Measurements from ENCODE around the gene GOLT1A. TPM values are rescaled to one million over a fixed set of nuclear protein-coding genes. Genes with fewer than 3 reads are reported as not detected.
A peak's percentile ranks its signal among the peaks of the same experiment; 100 is the strongest.

Gene GOLT1A
- not detected for total RNA-seq (2013)
- polyA plus RNA-seq = not detected
- polyA minus RNA-seq = not detected in 2 replicates
- total RNA-seq = 0 to 0.35 (median 0) reads per million in 11 experiments

DNA sequence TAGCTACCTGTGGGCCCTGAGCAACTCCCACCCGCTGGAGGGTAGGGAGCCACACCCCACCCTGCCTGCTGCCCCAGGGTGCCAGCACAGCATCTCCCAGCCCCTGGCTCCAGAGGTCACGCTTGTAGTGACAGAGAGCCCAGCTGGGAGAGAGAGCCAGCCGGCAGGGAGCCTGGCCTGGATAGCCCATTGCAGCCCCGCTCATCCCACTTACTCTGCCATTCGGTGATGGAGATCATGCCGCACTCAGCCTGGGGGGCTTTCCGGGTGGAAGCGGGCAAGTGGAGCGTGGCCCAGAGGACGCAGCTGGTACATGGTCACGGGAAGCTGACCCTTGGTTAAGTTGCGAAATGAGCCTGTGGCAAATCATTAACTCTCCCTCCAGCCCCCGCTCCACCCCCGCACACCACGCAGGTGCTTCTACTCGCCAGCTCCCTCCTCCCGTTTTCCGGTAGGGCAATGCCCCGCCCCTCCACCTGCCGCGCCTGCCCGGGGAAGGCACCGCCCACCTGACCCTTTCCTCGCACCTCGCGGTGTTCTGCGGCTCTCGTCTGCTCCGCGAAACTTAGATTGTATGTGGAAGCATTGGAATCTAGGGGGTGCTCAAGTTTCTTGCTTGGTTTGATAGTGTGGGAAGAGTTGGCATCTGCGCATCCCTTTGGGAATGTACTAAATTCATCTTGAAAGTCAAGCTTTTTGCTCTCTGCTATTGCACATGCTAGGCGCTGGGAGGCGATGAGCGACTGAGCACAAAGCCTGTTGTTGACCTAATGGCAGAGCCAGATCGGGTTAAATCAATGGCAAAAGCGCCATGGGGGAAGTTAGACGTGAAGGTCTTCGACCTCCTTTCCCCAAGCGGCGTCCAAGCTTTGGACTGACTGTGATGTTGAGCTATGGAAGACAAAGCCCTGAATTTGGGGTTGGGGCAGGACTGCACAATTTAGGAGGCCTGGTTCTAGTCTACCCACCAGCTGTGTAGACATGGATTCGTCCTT is at the start of gene GOLT1A:
TSS of gene GOLT1A (minus strand) at position 321 of the 995 bp plus-strand sequence. CDS start at position 239, 82 bp downstream.
- Mint-ChIP-seq H3K4me1 (peaks cover 8% of the 10 kb centered on the region), H3K9me3 (no peaks in the 10 kb centered on the region), H3K36me3 (no peaks in the 10 kb centered on the region), H3K4me3 (peak within 1 kb of the TSS; percentile 42 to 86), H3K27ac (peak within 1 kb of the TSS in 1 of 7 donors; percentile 5), H3K27me3 (ENCODE audit: low read depth in 3 of 3) (peaks cover 6 to 8% (median 7%) of the 10 kb centered on the region in 3 donors)
- H3K36me3 ChIP-seq (replicated peaks in 1 of 2; ENCODE audit: control insufficient read depth in 1 of 2, insufficient read depth in 2 of 2, low read length in 2 of 2) = no peaks in the 10 kb centered on the region
- H3K4me3 ChIP-seq (replicated peaks in 1 of 3; ENCODE audit: low read depth in 2 of 3, low read length in 3 of 3) = peak within 1 kb of the TSS in 1 of 3 experiments; percentile 60
- TF ChIP-seq CTCF (IDR thresholded peaks at IDR 0.05) = peak; percentile 60
- H3K9me3 ChIP-seq (replicated peaks in 1 of 2; ENCODE audit: control insufficient read depth in 1 of 2, insufficient read depth in 1 of 2, low read length in 2 of 2) = no peaks in the 10 kb centered on the region
- no peak within 1 kb of the TSS for H3K27ac ChIP-seq (ENCODE audit: low read depth in 1 of 2, low read length in 2 of 2)
- H3K4me1 ChIP-seq (ENCODE audit: control insufficient read depth in 1 of 2, insufficient read depth in 2 of 2, low read length in 2 of 2) = peaks cover 7 to 8% of the 10 kb centered on the region in 2 donors
- H3K79me2 ChIP-seq (ENCODE audit: insufficient read depth, low read length) = no peaks in the 10 kb centered on the region
- DNase-seq = peak; percentile 27 to 46 (median 42)
- no peak within 1 kb of the TSS for H3K9ac ChIP-seq (ENCODE audit: insufficient read depth, low read length, poor library complexity, severe bottlenecking)
- WGBS (ENCODE audit: insufficient coverage) = 16% methylated on average over 30 of the region's 41 CpGs
- H2AFZ ChIP-seq (ENCODE audit: insufficient read depth, low read depth, low read length, poor library complexity, severe bottlenecking) = peak within 1 kb of the TSS; percentile 78
- H3K4me2 ChIP-seq (replicated peaks; ENCODE audit: extremely low read depth, low read length, poor library complexity, severe bottlenecking) = peak within 1 kb of the TSS; percentile 62
- peaks cover 0 to 5% of the 10 kb centered on the region in 2 donors for H3K27me3 ChIP-seq (ENCODE audit: control insufficient read depth in 2 of 2, insufficient read depth in 2 of 2, low read length in 2 of 2)
- intact Hi-C loops (cut with micrococcal nuclease) = loop anchor here in 1 of 2 donors (1.0 kb wide), 1 partner anchor 149 kb away; no protein-coding TSS in a partner anchor
- no peaks in the 10 kb centered on the region for H4K20me1 ChIP-seq (ENCODE audit: insufficient read depth, low read length)

GRCh38 chr1:204263254-204263910 is 49.6 kb upstream of the GOLT1A start:
- no peak overlapping the region for H2AFZ ChIP-seq (ENCODE audit: insufficient read depth, low read depth, low read length, poor library complexity, severe bottlenecking)
- no peaks in the 10 kb centered on the region for H3K4me1 Mint-ChIP-seq

More at GRCh38 chr1:204263254-204263910, 49.6 kb upstream of the GOLT1A start:
- TF ChIP-seq CTCF (IDR thresholded peaks at IDR 0.05) = no peak
- intact Hi-C loops (cut with micrococcal nuclease) = loop anchor here in 1 of 2 donors (10.0 kb wide), 1 partner anchor 101 kb away; no protein-coding TSS in a partner anchor
- Histone ChIP-seq H3K4me3 (replicated peaks in 1 of 3; ENCODE audit: low read depth in 2 of 3, low read length in 3 of 3) (no peak overlapping the region), H3K27ac (ENCODE audit: low read depth in 1 of 2, low read length in 2 of 2) (no peak overlapping the region), H3K27me3 (ENCODE audit: control insufficient read depth in 2 of 2, insufficient read depth in 2 of 2, low read length in 2 of 2) (no peaks in the 10 kb centered on the region), H3K4me1 (ENCODE audit: control insufficient read depth in 1 of 2, insufficient read depth in 2 of 2, low read length in 2 of 2) (no peaks in the 10 kb centered on the region), H3K79me2 (ENCODE audit: insufficient read depth, low read length) (no peaks in the 10 kb centered on the region), H3K4me2 (replicated peaks; ENCODE audit: extremely low read depth, low read length, poor library complexity, severe bottlenecking) (no peak overlapping the region), H4K20me1 (ENCODE audit: insufficient read depth, low read length) (no peaks in the 10 kb centered on the region), H3K9ac (ENCODE audit: insufficient read depth, low read length, poor library complexity, severe bottlenecking) (no peak overlapping the region), H3K36me3 (replicated peaks in 1 of 2; ENCODE audit: control insufficient read depth in 1 of 2, insufficient read depth in 2 of 2, low read length in 2 of 2) (no peaks in the 10 kb centered on the region), H3K9me3 (replicated peaks in 1 of 2; ENCODE audit: control insufficient read depth in 1 of 2, insufficient read depth in 1 of 2, low read length in 2 of 2) (no peaks in the 10 kb centered on the region)
- Mint-ChIP-seq H3K36me3 (peaks cover 0 to 4% of the 10 kb centered on the region in 2 donors), H3K27me3 (ENCODE audit: low read depth in 3 of 3) (peaks cover 0 to 2% (median 1%) of the 10 kb centered on the region in 3 donors), H3K4me3 (peak overlapping the region in 1 of 2 donors; percentile 44), H3K27ac (peak overlapping the region in 1 of 7 donors; percentile 14), H3K9me3 (no peaks in the 10 kb centered on the region)
- 95% methylated on average over 5 of the region's 13 CpGs for WGBS (ENCODE audit: insufficient coverage)
- no peak for DNase-seq
